ENCODE data around the gene SLC6A11. TPM values are rescaled to one million over a fixed set of nuclear protein-coding genes. Genes with fewer than 3 reads are reported as not detected.

The SLC6A11 gene
- total and polyA plus RNA-seq, 5 experiments from 2014 or later = not detected

GRCh38 chr3:10833855-10834414, 17.9 kb downstream of the SLC6A11 start:
- POLR2A ChIA-PET = no interaction called here

DNA sequence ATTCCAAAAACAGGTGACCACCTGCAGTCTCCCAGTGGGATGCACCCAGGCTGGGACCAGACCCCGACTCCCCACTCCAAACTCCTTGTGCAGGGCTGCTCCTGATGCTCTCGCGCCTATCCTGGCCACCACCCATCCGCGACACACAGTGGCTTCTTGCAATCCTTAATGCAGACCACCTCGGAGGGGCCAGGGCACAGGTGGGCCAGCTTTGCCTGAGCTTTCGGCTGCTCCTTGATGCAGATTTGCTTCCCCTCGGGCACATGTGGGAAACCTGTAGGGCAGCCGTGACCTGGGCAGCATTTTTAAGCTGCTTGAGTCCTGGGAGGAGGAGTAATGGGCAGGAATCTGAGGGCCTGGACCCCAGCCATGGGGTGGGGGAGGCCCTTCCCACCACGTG, 18.9 kb downstream of the SLC6A11 start:
- peaks cover 8 to 32% (median 17%) of the 10 kb centered on the region in 5 donors for H3K27me3 Mint-ChIP-seq
- no peaks in the 10 kb centered on the region for H3K4me1 Mint-ChIP-seq
- ATAC-seq = no peak
- no peak overlapping the region for H3K4me3 Mint-ChIP-seq
- H3K36me3 Mint-ChIP-seq = no peaks in the 10 kb centered on the region
- H3K9me3 Mint-ChIP-seq = peaks cover 0 to 3% (median 0%) of the 10 kb centered on the region in 9 donors
- H3K27ac Mint-ChIP-seq = no peak overlapping the region
- POLR2A ChIA-PET = no interaction called here
- DNase-seq = no peak

More at GRCh38 chr3:10833855-10834414, 17.9 kb downstream of the SLC6A11 start:
- H3K27ac Mint-ChIP-seq = peak overlapping the region in 1 of 10 donors; percentile 30
- DNase-seq = no peak
- no peaks in the 10 kb centered on the region for H3K36me3 Mint-ChIP-seq
- H3K4me3 Mint-ChIP-seq = no peak overlapping the region
- no peaks in the 10 kb centered on the region for H3K4me1 Mint-ChIP-seq
- peaks cover 2 to 23% (median 10%) of the 10 kb centered on the region in 5 donors for H3K27me3 Mint-ChIP-seq
- ATAC-seq = no peak
- peaks cover 0 to 3% (median 0%) of the 10 kb centered on the region in 9 donors for H3K9me3 Mint-ChIP-seq

DNA sequence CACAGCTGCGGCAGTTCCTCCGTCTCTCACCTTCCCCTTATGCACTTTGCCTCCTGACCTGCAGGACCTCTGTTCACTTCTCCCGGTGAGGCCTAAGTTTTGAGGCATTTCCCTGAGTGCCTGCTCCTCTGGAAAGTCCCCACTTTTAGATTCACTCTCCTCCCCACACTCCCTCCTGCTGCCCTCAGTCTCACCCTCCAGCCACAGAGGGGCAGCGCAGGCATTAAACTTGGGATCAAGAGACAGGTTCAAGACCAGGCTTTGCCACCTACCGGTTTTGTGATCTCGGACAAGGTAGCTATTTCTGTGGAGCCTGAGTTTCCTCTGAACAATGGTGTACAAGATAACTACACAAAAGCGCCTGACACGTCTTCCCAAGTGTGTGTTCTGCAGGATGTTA, 19.4 kb downstream of the SLC6A11 start:
- Mint-ChIP-seq H3K27me3 (peaks cover 6 to 37% (median 20%) of the 10 kb centered on the region in 5 donors), H3K27ac (no peak overlapping the region), H3K9me3 (peaks cover 0 to 3% (median 0%) of the 10 kb centered on the region in 9 donors), H3K36me3 (no peaks in the 10 kb centered on the region), H3K4me1 (no peaks in the 10 kb centered on the region), H3K4me3 (no peak overlapping the region)
- POLR2A ChIA-PET = no interaction called here
- no peak for ATAC-seq
- DNase-seq = no peak

GRCh38 chr3:10836676-10837075, 20.6 kb downstream of the SLC6A11 start:
- Mint-ChIP-seq H3K27ac (no peak overlapping the region), H3K4me3 (no peak overlapping the region), H3K36me3 (no peaks in the 10 kb centered on the region), H3K9me3 (peaks cover 0 to 3% (median 0%) of the 10 kb centered on the region in 9 donors), H3K4me1 (no peaks in the 10 kb centered on the region), H3K27me3 (peaks cover 6 to 39% (median 20%) of the 10 kb centered on the region in 5 donors)
- ATAC-seq (no peak), DNase-seq (no peak)
- POLR2A ChIA-PET = no interaction called here

GRCh38 chr3:10837849-10838248, 21.8 kb downstream of the SLC6A11 start:
- Mint-ChIP-seq H3K36me3 (no peaks in the 10 kb centered on the region), H3K9me3 (peaks cover 0 to 3% (median 0%) of the 10 kb centered on the region in 9 donors), H3K27ac (no peak overlapping the region), H3K4me1 (no peaks in the 10 kb centered on the region), H3K4me3 (no peak overlapping the region), H3K27me3 (peaks cover 6 to 39% (median 18%) of the 10 kb centered on the region in 5 donors)
- DNase-seq (no peak), ATAC-seq (no peak)
- POLR2A ChIA-PET = no interaction called here

GRCh38 chr3:10839167-10839566, 23.1 kb downstream of the SLC6A11 start:
- POLR2A ChIA-PET = no interaction called here
- Mint-ChIP-seq H3K36me3 (no peaks in the 10 kb centered on the region), H3K9me3 (peaks cover 0 to 3% (median 0%) of the 10 kb centered on the region in 9 donors), H3K27me3 (peaks cover 6 to 39% (median 14%) of the 10 kb centered on the region in 5 donors), H3K4me1 (no peaks in the 10 kb centered on the region), H3K4me3 (no peak overlapping the region), H3K27ac (no peak overlapping the region)
- DNase-seq = no peak
- ATAC-seq = no peak

DNA sequence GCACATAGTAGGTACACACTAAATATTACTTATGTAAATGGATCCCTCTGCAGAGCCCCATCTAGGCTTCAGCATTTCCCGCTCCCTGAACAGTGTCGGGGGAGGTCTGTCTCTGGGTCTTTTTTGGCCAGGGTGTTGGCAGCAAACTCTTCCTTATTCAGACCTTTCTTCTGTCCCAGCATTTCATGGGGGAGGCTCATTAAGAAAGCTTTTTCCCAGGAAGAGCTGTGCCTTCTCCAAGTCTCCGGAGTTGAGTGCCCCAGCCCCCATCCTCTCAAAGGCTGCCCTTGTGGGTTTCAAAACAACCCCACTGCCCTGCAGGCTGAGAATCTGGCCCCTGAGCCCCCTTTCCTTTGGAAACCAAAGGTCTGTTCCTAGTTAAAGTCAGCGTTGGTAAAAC, 25.1 kb downstream of the SLC6A11 start:
- POLR2A ChIA-PET = no interaction called here

GRCh38 chr3:10843378-10843777, 27.4 kb downstream of the SLC6A11 start:
- H3K27ac Mint-ChIP-seq = peak overlapping the region in 1 of 10 donors; percentile 29
- POLR2A ChIA-PET = no interaction called here
- DNase-seq (no peak), ATAC-seq (no peak)
- H3K4me3 Mint-ChIP-seq = no peak overlapping the region
- no peaks in the 10 kb centered on the region for H3K36me3 Mint-ChIP-seq
- H3K9me3 Mint-ChIP-seq = no peaks in the 10 kb centered on the region
- H3K27me3 Mint-ChIP-seq = peaks cover 8 to 32% (median 12%) of the 10 kb centered on the region in 5 donors
- H3K4me1 Mint-ChIP-seq = peaks cover 0 to 2% (median 0%) of the 10 kb centered on the region in 4 donors

More for the DNA sequence above, 25.1 kb downstream of the SLC6A11 start:
- no peak for DNase-seq
- peaks cover 0 to 2% (median 0%) of the 10 kb centered on the region in 4 donors for H3K4me1 Mint-ChIP-seq
- ATAC-seq = no peak
- peaks cover 8 to 33% (median 11%) of the 10 kb centered on the region in 5 donors for H3K27me3 Mint-ChIP-seq
- H3K36me3 Mint-ChIP-seq = no peaks in the 10 kb centered on the region
- H3K4me3 Mint-ChIP-seq = no peak overlapping the region
- H3K27ac Mint-ChIP-seq = no peak overlapping the region
- H3K9me3 Mint-ChIP-seq = no peaks in the 10 kb centered on the region

DNA sequence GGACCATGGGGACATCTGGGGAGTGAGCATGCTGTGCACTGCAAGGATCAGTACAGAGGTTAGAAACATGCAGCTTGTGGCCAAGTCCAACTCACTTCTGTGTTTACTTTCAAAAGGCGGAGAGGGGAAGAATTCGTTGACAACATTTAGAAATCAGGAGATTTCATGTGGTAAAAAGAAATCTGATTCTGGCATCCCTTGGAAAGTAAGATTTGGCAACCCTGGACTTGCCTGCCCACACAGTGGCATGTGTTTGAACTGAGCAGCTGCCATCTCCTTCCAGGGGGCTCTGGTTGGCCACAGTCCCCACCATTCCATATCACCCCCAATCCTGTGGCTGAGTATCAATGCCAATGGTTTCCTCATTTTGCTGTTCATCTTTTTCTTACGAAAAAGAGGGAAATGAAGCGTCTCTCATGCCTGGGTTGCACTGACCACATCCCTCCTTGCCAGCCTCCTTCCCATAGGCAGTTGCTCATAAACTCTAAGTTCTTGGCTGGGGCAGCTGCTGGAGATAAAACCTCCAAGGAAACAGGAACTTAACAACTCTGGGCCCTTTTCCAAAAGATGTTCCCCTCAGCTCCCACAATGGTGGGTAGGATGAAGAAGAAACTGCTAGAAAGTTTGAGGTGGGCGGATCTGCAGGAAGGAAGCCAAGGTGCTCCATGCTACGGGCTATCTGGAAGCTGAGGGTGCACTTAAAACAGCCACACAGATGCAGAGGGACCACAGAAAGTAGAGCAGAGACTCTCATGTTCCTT, 29.2 kb downstream of the SLC6A11 start:
- ATAC-seq = no peak
- Mint-ChIP-seq H3K4me1 (peaks cover 0 to 2% (median 0%) of the 10 kb centered on the region in 4 donors), H3K9me3 (no peaks in the 10 kb centered on the region), H3K36me3 (no peaks in the 10 kb centered on the region), H3K27me3 (peaks cover 2 to 30% (median 4%) of the 10 kb centered on the region in 5 donors), H3K27ac (no peak overlapping the region), H3K4me3 (no peak overlapping the region)
- POLR2A ChIA-PET = no interaction called here
- no peak for DNase-seq

DNA sequence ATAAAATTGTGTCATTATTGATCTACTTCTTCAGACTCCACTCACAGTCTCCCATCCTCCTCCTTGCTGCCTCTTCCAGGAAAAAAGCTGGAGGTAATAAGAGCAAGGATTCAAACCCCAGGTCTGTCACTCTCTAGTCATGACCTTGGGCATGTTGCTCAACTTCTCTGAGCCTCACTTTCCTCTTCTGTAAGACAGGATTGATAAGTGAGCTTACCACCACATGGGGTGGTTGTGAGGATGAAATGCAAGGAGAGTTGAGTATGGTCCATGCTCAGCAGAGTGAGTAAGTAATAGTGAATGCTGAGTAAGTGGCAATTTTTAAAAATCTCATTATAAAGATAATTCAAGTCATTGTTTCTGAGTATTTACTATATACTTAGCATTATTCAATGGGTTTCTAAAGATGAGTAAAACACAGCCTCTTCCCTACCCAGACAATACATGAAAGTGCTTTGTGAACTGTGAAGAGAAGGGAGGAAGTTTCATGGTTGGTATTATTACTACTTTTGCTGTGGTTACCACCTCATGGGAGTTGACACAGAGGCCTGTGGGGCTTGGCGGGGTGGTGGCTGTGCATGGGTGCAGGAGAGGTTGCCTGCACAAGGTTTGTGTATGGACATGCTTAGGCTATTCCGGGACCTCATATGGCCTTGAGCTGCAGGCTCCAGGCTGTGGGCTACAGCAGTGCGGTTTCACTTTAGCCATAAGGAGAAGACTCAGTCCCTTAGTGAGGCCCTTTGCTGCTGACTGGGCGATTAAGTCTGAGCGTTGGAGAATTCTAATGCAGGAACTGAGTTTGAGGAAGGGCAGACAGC, 30.0 kb downstream of the SLC6A11 start:
- ATAC-seq (no peak), DNase-seq (no peak)
- Mint-ChIP-seq H3K27ac (no peak overlapping the region), H3K36me3 (no peaks in the 10 kb centered on the region), H3K27me3 (peaks cover 3 to 27% (median 5%) of the 10 kb centered on the region in 5 donors), H3K9me3 (no peaks in the 10 kb centered on the region), H3K4me3 (no peak overlapping the region), H3K4me1 (peaks cover 0 to 2% (median 0%) of the 10 kb centered on the region in 4 donors)
- POLR2A ChIA-PET = no interaction called here

DNA sequence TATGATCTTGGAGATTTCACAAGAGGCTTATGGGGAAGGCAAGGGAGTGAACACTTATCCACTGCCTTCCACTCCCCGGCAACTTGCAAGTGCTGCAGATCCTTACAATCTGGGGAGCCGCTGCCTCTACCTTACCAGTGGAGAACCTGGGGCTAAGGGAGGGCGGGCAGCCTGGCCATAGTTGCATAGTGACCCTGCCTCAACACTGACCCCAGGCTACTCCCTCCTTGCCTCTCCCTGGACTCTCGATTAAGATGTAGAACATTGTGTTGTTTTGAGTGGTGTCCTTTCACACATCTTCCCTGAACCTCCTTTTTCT, 30.6 kb downstream of the SLC6A11 start:
- POLR2A ChIA-PET = no interaction called here
- peaks cover 3 to 27% (median 5%) of the 10 kb centered on the region in 5 donors for H3K27me3 Mint-ChIP-seq
- no peak overlapping the region for H3K4me3 Mint-ChIP-seq
- peaks cover 0 to 2% (median 0%) of the 10 kb centered on the region in 4 donors for H3K4me1 Mint-ChIP-seq
- no peak for ATAC-seq
- no peaks in the 10 kb centered on the region for H3K36me3 Mint-ChIP-seq
- no peak overlapping the region for H3K27ac Mint-ChIP-seq
- DNase-seq = no peak
- no peaks in the 10 kb centered on the region for H3K9me3 Mint-ChIP-seq

DNA sequence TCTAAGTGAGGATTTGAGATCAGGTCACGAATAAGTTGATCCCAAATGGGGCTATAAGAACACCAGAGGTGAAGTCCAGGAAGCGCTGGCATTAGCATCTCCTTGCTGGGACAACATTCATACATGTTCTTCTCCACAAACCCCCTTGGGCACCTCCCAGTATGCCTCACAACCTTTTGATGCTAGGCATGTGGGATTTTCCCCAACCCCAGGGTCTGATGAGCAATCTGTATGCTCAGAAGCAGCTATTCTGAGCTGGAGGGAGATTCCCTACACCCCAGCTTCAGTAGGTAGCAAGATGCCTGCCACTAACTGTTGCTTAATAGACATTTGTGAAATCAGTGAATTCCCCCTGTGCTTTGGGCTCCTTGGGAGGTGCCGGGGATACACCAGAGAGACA, 32.2 kb downstream of the SLC6A11 start:
- DNase-seq (no peak), ATAC-seq (no peak)
- POLR2A ChIA-PET = no interaction called here
- no peak overlapping the region for H3K4me3 Mint-ChIP-seq
- H3K36me3 Mint-ChIP-seq = no peaks in the 10 kb centered on the region
- peak overlapping the region in 1 of 10 donors; percentile 45 for H3K27ac Mint-ChIP-seq
- H3K9me3 Mint-ChIP-seq = no peaks in the 10 kb centered on the region
- H3K4me1 Mint-ChIP-seq = peaks cover 0 to 2% (median 0%) of the 10 kb centered on the region in 4 donors
- peaks cover 3 to 27% (median 5%) of the 10 kb centered on the region in 5 donors for H3K27me3 Mint-ChIP-seq
